GM12878 (cell line): Measurements from ENCODE around the gene THAP4. TPM values are rescaled to one million over a fixed set of nuclear protein-coding genes. Genes with fewer than 3 reads are reported as not detected.

Experiments
- ATAC-seq: fragments of 200-7000 bp; cut with Tn5 transposase; 3 replicates; pipeline ENCODE4 v1.9.1; 2020; ENCODE audit warnings: mild to moderate bottlenecking, moderate library complexity
- BruUV-seq: library from RNA; stranded (reverse); fragments of 400-500 nt; replicated peaks from 2 replicates; lab custom pipeline; 2021; lab: Mats Ljungman, UMichigan
- CTCF ChIA-PET: fragments of 300-600 bp; sonication (Branson Sonifier 250); formaldehyde crosslinking; extraction: SDS; loops from one replicate; lab custom pipeline; 2021; ENCODE audit warnings: inconsistent platforms; lab: Yijun Ruan, JAX
- POLR2A ChIA-PET: fragments of 350-600 bp; formaldehyde crosslinking; extraction: SDS; loops from one replicate; lab custom pipeline; 2021; ENCODE audit warnings: inconsistent platforms; lab: Charles Lee
- RAD21 ChIA-PET: fragments of 300-600 bp; sonication (Branson Sonifier 250); formaldehyde crosslinking; loops from one replicate; lab custom pipeline; 2023; ENCODE audit warnings: antibody characterized with exemption; ENCODE audit not compliant: unreplicated experiment; lab: Charles Lee
- SMC1A ChIA-PET: fragments of 300-600 bp; sonication (Branson Sonifier 250); formaldehyde crosslinking; loops from one replicate; lab custom pipeline; 2023; ENCODE audit not compliant: unreplicated experiment, uncharacterized antibody; lab: Charles Lee
- DNase-seq: peaks from one replicate; pipeline ENCODE4 v3.0.0-alpha.2; 2011; ENCODE audit warnings: low read depth, low spot score
- FAIRE-seq: peaks from 3 replicates; lab custom pipeline; 2011; peaks lifted over from hg19 to GRCh38; lab: Jason Lieb, UNC
- H2AFZ ChIP-seq: 2 replicates; pipeline ENCODE4 v1.6.0; 2011; ENCODE audit warnings: low read depth, low read length, control low read depth; ENCODE audit not compliant: control insufficient read depth
- H3K27ac ChIP-seq: 2 replicates; pipeline ENCODE4 v1.5.1; 2011; ENCODE audit warnings: control low read depth; ENCODE audit not compliant: control insufficient read depth, insufficient read depth
- H3K27me3 ChIP-seq, 2 experiments: replicated peaks in 1 of 2; 2 replicates each; pipeline versions ENCODE4 v1.6.0 to v1.6.1; 2011; ENCODE audit warnings: low read length in 1 of 2; ENCODE audit not compliant: control insufficient read depth in 2 of 2, insufficient read depth in 2 of 2
- H3K36me3 ChIP-seq, 2 experiments: 2 replicates each; pipeline ENCODE4 v1.5.1; 2011; ENCODE audit warnings: low read length in 1 of 2; ENCODE audit not compliant: control insufficient read depth in 2 of 2, insufficient read depth in 2 of 2
- H3K4me1 ChIP-seq: 2 replicates; pipeline ENCODE4 v1.6.1; 2011; ENCODE audit warnings: mild to moderate bottlenecking, low read length, moderate library complexity, mixed read lengths; ENCODE audit not compliant: control insufficient read depth, insufficient read depth
- H3K4me2 ChIP-seq: 2 replicates; pipeline ENCODE4 v1.6.0; 2011; ENCODE audit warnings: control low read depth; ENCODE audit not compliant: control insufficient read depth, insufficient read depth
- H3K4me3 ChIP-seq: fragments of 200-600 bp; sonication (generic); 2 replicates; pipeline ENCODE4 v1.5.1; 2016
- H3K79me2 ChIP-seq: 2 replicates; pipeline ENCODE4 v1.6.0; 2011; ENCODE audit warnings: low read length; ENCODE audit not compliant: control insufficient read depth, insufficient read depth
- H3K9ac ChIP-seq: 2 replicates; pipeline ENCODE4 v1.8.0; 2011; ENCODE audit warnings: low read length, control low read depth, mixed read lengths; ENCODE audit not compliant: control insufficient read depth, insufficient read depth
- H3K9me3 ChIP-seq: replicated peaks from 3 replicates; pipeline ENCODE4 v1.5.1; 2011; ENCODE audit warnings: mild to moderate bottlenecking, low read length; ENCODE audit not compliant: control insufficient read depth, insufficient read depth
- H4K20me1 ChIP-seq: 2 replicates; pipeline ENCODE4 v1.6.0; 2011; ENCODE audit not compliant: control insufficient read depth, insufficient read depth
- CREB1 ChIP-seq: IDR thresholded peaks from 2 replicates; pipeline ENCODE4 v1.6.1; 2012; ENCODE audit warnings: low read depth, mild to moderate bottlenecking, inconsistent platforms
- IRF4 ChIP-seq: IDR thresholded peaks from 2 replicates; pipeline ENCODE4 v1.6.1; 2011; ENCODE audit warnings: low read depth, low read length
- JUNB ChIP-seq: IDR thresholded peaks from 2 replicates; pipeline ENCODE4 v1.6.1; 2016; ENCODE audit warnings: antibody characterized with exemption, mild to moderate bottlenecking
- MXI1 ChIP-seq: fragments of 150-350 bp; IDR thresholded peaks from 2 replicates; pipeline ENCODE4 v1.6.1; 2011; ENCODE audit warnings: low read depth, mild to moderate bottlenecking, inconsistent platforms, low read length, improper control_type of control experiment
- MYB ChIP-seq: fragments of 150-350 bp; IDR thresholded peaks from 2 replicates; pipeline ENCODE4 v1.6.1; 2014; ENCODE audit warnings: mild to moderate bottlenecking, low read depth, low read length, borderline replicate concordance
- SMARCA5 ChIP-seq: fragments of 450-650 bp; IDR thresholded peaks from 2 replicates; pipeline ENCODE4 v1.6.1; 2017; ENCODE audit warnings: mild to moderate bottlenecking
- SMC3 ChIP-seq: IDR thresholded peaks from 2 replicates; pipeline ENCODE4 v1.6.1; 2011; ENCODE audit warnings: low read length, improper control_type of control experiment, borderline replicate concordance
- SP1 ChIP-seq: IDR thresholded peaks from one replicate; pipeline ENCODE4 v1.6.1; 2011; ENCODE audit warnings: low read depth, low read length
- SREBF2 ChIP-seq: IDR thresholded peaks from 2 replicates; pipeline ENCODE4 v1.6.1; 2012; ENCODE audit warnings: mild to moderate bottlenecking, low read length
- SRF ChIP-seq, 2 experiments: IDR thresholded peaks; 2 replicates each; pipeline ENCODE4 v1.6.1; 2011; ENCODE audit warnings: low read depth in 2 of 2, low read length in 2 of 2, mild to moderate bottlenecking in 1 of 2, moderate library complexity in 1 of 2
- WRNIP1 ChIP-seq: IDR thresholded peaks from 2 replicates; pipeline ENCODE4 v1.6.1; 2011; ENCODE audit warnings: low read depth, low read length, improper control_type of control experiment, borderline replicate concordance
- ZBED1 ChIP-seq: IDR thresholded peaks from 2 replicates; pipeline ENCODE4 v1.6.1; 2016; ENCODE audit warnings: borderline replicate concordance
- ZNF384 ChIP-seq: IDR thresholded peaks from 2 replicates; pipeline ENCODE4 v1.6.1; 2012; ENCODE audit warnings: low read depth, mild to moderate bottlenecking, low read length, improper control_type of control experiment, borderline replicate concordance
- WGBS: methylation state at CpG from one replicate; pipeline ENCODE4 v1.1.6; 2016; ENCODE audit warnings: low lambda C conversion rate; ENCODE audit not compliant: insufficient replicate concordance, insufficient coverage; ENCODE audit errors: missing lambda C conversion rate; 5-methylcytosine and 5-hydroxymethylcytosine counted together
- in situ Hi-C: fragments of 300-500 bp; cut with MboI; formaldehyde crosslinking; loops from 9 replicates; pipeline ENCODE4 v1.14.3; 2018; ENCODE audit warnings: mixed read lengths
- intact Hi-C: fragments of 100-400 bp; cut with micrococcal nuclease; formaldehyde crosslinking; loops from one replicate; pipeline ENCODE4 v1.14.2; 2022; ENCODE audit not compliant: unreplicated experiment
- polyA plus RNA-seq, 11 experiments: library from polyadenylated mRNA; depleted of rRNA in 4 of 11; unstranded in 6 of 11; stranded (reverse) in 5 of 11; fragments of >200 nt; fragmentation: Nextera tagmentation in 4 of 11; fragmentation: Illumina TruSeq in 1 of 11; extraction: Ambion mirVana in 4 of 11; extraction: Trizol in 1 of 11; gene quantifications; 1 replicate in 1 of 11; 2 replicates in 10 of 11; pipeline versions ENCODE4 v1.2.1 to v1.2.3, GENCODE V29; 2011 to 2016; ENCODE audit warnings: inconsistent platforms in 2 of 11, missing spikeins in 2 of 11, low read depth in 1 of 11
- total RNA-seq, 4 experiments: library from RNA; depleted of rRNA in 3 of 4; stranded (reverse); fragments of >200 nt in 3 of 4; fragmentation: Illumina TruSeq in 1 of 4; extraction: Trizol in 1 of 4; gene quantifications; 2 replicates each; pipeline versions ENCODE4 v1.2.1 to v1.2.3, GENCODE V29; 2013 to 2021
- TF ChIP-seq, protein P1 (sequence below): fragments of 450-650 bp; conservative IDR thresholded peaks from 2 replicates; pipeline ENCODE4 v1.6.1; 2017; ENCODE audit warnings: mild to moderate bottlenecking, moderate library complexity
- TF ChIP-seq, protein P2 (sequence below): fragments of 450-650 bp; IDR thresholded peaks from 2 replicates; pipeline ENCODE4 v1.6.1; 2018; ENCODE audit warnings: borderline replicate concordance, mild to moderate bottlenecking; ENCODE audit not compliant: partially characterized antibody
- TF ChIP-seq, protein P3 (sequence below): fragments of 450-650 bp; formaldehyde crosslinking; IDR thresholded peaks from 2 replicates; pipeline ENCODE4 v1.4.0; 2020; ENCODE audit warnings: mild to moderate bottlenecking, moderate library complexity

Gene THAP4
- total and polyA plus RNA-seq, 10 of the 15 experiments (the other 5 are each of a cell fraction or from before 2014, with no cell fraction given) = 12.9 to 67.7 (median 44.5) TPM

DNA sequence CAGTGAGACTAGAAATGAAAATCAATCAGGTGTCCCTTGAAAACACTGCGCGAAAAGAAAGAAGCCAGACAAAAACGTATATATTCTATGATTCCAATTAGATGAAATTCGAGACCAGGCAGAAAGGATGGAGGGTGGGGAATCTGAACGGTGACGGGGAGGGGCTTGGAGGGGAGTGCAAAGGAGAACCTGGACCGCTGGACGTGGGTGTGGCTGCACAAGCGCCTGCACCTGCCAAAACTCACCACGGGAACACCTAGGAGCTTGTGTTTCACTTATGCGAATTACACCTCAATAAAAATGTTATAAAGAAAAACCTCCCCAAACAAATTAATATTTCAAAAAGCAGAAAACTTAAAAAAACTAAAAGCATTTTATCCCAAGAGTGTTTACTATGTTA, 21.9 kb downstream of the THAP4 start:
- in situ Hi-C loops = no loop called here
- ATAC-seq = no peak
- H3K9me3 ChIP-seq = no peaks in the 10 kb centered on the region
- BruUV-seq = no TSS peak
- 86% methylated on average over 11 of the region's 11 CpGs for WGBS
- H3K27ac ChIP-seq = no peak overlapping the region
- H4K20me1 ChIP-seq = no peaks in the 10 kb centered on the region
- H2AFZ ChIP-seq = no peak overlapping the region
- FAIRE-seq = no peak
- no peak for DNase-seq
- SMC1A ChIA-PET = no interaction called here
- RAD21 ChIA-PET = no interaction called here
- H3K4me2 ChIP-seq = no peak overlapping the region
- H3K4me1 ChIP-seq = peaks cover 9% of the 10 kb centered on the region
- H3K4me3 ChIP-seq = no peak overlapping the region
- intact Hi-C loops = loop anchor here (10.0 kb wide), 1 partner anchor 260 kb away; the partner anchor contains the start of gene FARP2
- no peak for TF ChIP-seq MYB
- no peak for TF ChIP-seq SMC3
- TF ChIP-seq SMARCA5 = no peak
- TF ChIP-seq, protein P1, sequence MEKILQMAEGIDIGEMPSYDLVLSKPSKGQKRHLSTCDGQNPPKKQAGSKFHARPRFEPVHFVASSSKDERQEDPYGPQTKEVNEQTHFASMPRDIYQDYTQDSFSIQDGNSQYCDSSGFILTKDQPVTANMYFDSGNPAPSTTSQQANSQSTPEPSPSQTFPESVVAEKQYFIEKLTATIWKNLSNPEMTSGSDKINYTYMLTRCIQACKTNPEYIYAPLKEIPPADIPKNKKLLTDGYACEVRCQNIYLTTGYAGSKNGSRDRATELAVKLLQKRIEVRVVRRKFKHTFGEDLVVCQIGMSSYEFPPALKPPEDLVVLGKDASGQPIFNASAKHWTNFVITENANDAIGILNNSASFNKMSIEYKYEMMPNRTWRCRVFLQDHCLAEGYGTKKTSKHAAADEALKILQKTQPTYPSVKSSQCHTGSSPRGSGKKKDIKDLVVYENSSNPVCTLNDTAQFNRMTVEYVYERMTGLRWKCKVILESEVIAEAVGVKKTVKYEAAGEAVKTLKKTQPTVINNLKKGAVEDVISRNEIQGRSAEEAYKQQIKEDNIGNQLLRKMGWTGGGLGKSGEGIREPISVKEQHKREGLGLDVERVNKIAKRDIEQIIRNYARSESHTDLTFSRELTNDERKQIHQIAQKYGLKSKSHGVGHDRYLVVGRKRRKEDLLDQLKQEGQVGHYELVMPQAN = no peak
- no peak for TF ChIP-seq JUNB
- TF ChIP-seq MXI1 = no peak
- TF ChIP-seq, protein P2, sequence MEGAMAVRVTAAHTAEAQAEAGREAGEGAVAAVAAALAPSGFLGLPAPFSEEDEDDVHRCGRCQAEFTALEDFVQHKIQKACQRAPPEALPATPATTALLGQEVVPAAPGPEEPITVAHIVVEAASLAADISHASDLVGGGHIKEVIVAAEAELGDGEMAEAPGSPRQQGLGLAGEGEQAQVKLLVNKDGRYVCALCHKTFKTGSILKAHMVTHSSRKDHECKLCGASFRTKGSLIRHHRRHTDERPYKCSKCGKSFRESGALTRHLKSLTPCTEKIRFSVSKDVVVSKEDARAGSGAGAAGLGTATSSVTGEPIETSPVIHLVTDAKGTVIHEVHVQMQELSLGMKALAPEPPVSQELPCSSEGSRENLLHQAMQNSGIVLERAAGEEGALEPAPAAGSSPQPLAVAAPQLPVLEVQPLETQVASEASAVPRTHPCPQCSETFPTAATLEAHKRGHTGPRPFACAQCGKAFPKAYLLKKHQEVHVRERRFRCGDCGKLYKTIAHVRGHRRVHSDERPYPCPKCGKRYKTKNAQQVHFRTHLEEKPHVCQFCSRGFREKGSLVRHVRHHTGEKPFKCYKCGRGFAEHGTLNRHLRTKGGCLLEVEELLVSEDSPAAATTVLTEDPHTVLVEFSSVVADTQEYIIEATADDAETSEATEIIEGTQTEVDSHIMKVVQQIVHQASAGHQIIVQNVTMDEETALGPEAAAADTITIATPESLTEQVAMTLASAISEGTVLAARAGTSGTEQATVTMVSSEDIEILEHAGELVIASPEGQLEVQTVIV = no peak
- TF ChIP-seq SP1 = no peak
- no peak for TF ChIP-seq SRF (IDR thresholded peaks at IDR 0.05; ENCODE audit: low read depth in 2 of 2, low read length in 2 of 2)
- TF ChIP-seq, protein P3, sequence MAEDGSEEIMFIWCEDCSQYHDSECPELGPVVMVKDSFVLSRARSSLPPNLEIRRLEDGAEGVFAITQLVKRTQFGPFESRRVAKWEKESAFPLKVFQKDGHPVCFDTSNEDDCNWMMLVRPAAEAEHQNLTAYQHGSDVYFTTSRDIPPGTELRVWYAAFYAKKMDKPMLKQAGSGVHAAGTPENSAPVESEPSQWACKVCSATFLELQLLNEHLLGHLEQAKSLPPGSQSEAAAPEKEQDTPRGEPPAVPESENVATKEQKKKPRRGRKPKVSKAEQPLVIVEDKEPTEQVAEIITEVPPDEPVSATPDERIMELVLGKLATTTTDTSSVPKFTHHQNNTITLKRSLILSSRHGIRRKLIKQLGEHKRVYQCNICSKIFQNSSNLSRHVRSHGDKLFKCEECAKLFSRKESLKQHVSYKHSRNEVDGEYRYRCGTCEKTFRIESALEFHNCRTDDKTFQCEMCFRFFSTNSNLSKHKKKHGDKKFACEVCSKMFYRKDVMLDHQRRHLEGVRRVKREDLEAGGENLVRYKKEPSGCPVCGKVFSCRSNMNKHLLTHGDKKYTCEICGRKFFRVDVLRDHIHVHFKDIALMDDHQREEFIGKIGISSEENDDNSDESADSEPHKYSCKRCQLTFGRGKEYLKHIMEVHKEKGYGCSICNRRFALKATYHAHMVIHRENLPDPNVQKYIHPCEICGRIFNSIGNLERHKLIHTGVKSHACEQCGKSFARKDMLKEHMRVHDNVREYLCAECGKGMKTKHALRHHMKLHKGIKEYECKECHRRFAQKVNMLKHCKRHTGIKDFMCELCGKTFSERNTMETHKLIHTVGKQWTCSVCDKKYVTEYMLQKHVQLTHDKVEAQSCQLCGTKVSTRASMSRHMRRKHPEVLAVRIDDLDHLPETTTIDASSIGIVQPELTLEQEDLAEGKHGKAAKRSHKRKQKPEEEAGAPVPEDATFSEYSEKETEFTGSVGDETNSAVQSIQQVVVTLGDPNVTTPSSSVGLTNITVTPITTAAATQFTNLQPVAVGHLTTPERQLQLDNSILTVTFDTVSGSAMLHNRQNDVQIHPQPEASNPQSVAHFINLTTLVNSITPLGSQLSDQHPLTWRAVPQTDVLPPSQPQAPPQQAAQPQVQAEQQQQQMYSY (CRISPR knock-in tag) = no peak
- no peak for TF ChIP-seq CREB1
- TF ChIP-seq ZNF384 = no peak
- no peak for TF ChIP-seq IRF4
- TF ChIP-seq SREBF2 = no peak
- no peak for TF ChIP-seq ZBED1
- TF ChIP-seq WRNIP1 = no peak
- CTCF ChIA-PET = no interaction called here
- H3K79me2 ChIP-seq = peaks cover 31% of the 10 kb centered on the region
- POLR2A ChIA-PET = no interaction called here
- H3K9ac ChIP-seq = no peak overlapping the region
- H3K27me3 ChIP-seq = no peaks in the 10 kb centered on the region
- H3K36me3 ChIP-seq = peaks cover 4 to 8% of the 10 kb centered on the region in 2 experiments
